Neural progenitor cell (in vitro differentiated cells): ENCODE results near the gene ACOT6. TPM values are rescaled to one million over a fixed set of nuclear protein-coding genes. Genes with fewer than 3 reads are reported as not detected.

Experiments
- DNase-seq: peaks from one replicate; pipeline ENCODE4 v3.0.0-alpha.2; 2016; ENCODE audit warnings: low spot score
- H2AFZ ChIP-seq: fragments of 200-600 bp; sonication (generic); replicated peaks from 2 replicates; pipeline ENCODE4 v1.6.1; 2016; ENCODE audit warnings: antibody characterized with exemption
- H3F3A ChIP-seq: fragments of 200-600 bp; sonication (generic); 2 replicates; pipeline ENCODE4 v1.6.1; 2016; ENCODE audit warnings: antibody characterized with exemption, low read depth
- H3K27ac ChIP-seq: fragments of 200-600 bp; sonication (generic); 2 replicates; pipeline ENCODE4 v1.5.1; 2016; ENCODE audit warnings: mild to moderate bottlenecking
- H3K27me3 ChIP-seq: fragments of 200-600 bp; sonication (generic); 2 replicates; pipeline ENCODE4 v1.6.1; 2016; ENCODE audit warnings: mild to moderate bottlenecking, moderate library complexity
- H3K36me3 ChIP-seq: fragments of 200-600 bp; sonication (generic); 2 replicates; pipeline ENCODE4 v1.5.1; 2016
- H3K4me1 ChIP-seq: fragments of 200-600 bp; sonication (generic); 2 replicates; pipeline ENCODE4 v1.6.1; 2016; ENCODE audit warnings: mixed run types
- H3K4me2 ChIP-seq: fragments of 200-600 bp; sonication (generic); 2 replicates; pipeline ENCODE4 v1.6.1; 2016
- H3K4me3 ChIP-seq: fragments of 200-600 bp; sonication (generic); 2 replicates; pipeline ENCODE4 v1.5.1; 2016
- H3K79me2 ChIP-seq: fragments of 200-600 bp; sonication (generic); 2 replicates; pipeline ENCODE4 v1.6.1; 2016; ENCODE audit warnings: low read depth
- H3K9ac ChIP-seq: fragments of 200-600 bp; sonication (generic); 2 replicates; pipeline ENCODE4 v1.6.1; 2016
- H3K9me3 ChIP-seq: fragments of 200-600 bp; sonication (generic); 2 replicates; pipeline ENCODE4 v1.5.1; 2016; ENCODE audit warnings: low read depth
- H4K20me1 ChIP-seq: fragments of 200-600 bp; sonication (generic); 2 replicates; pipeline ENCODE4 v1.6.1; 2016; ENCODE audit warnings: low read depth
- H3K27ac Mint-ChIP-seq: 3 replicates; pipeline ENCODE4 v1.8.0; 2021; ENCODE audit warnings: mixed read lengths
- H3K27me3 Mint-ChIP-seq: 2 replicates; pipeline ENCODE4 v1.8.0; 2022; ENCODE audit warnings: low read depth, mild to moderate bottlenecking, inconsistent platforms, moderate library complexity, mixed read lengths; ENCODE audit not compliant: insufficient read depth
- H3K36me3 Mint-ChIP-seq: 3 replicates; pipeline ENCODE4 v1.8.0; 2021; ENCODE audit warnings: mixed read lengths
- H3K4me1 Mint-ChIP-seq: 3 replicates; pipeline ENCODE4 v1.8.0; 2021; ENCODE audit warnings: mixed read lengths
- H3K4me3 Mint-ChIP-seq: 3 replicates; pipeline ENCODE4 v1.8.0; 2021; ENCODE audit warnings: mild to moderate bottlenecking, moderate library complexity, mixed read lengths
- H3K9me3 Mint-ChIP-seq: 3 replicates; pipeline ENCODE4 v1.8.0; 2020; ENCODE audit warnings: mixed read lengths
- CTCF ChIP-seq: fragments of 200-600 bp; sonication (generic); IDR thresholded peaks from 2 replicates; pipeline ENCODE4 v1.5.1; 2017; ENCODE audit warnings: antibody characterized with exemption, mild to moderate bottlenecking
- EZH2 ChIP-seq: fragments of 200-600 bp; sonication (generic); IDR thresholded peaks from 2 replicates; pipeline ENCODE4 v1.6.1; 2017; ENCODE audit warnings: antibody characterized with exemption, mild to moderate bottlenecking, moderate library complexity
- EZH2phosphoT487 ChIP-seq: fragments of 200-600 bp; sonication (generic); IDR thresholded peaks from 2 replicates; pipeline ENCODE4 v1.6.1; 2017; ENCODE audit warnings: antibody characterized with exemption
- total RNA-seq: library from RNA; depleted of rRNA; stranded (reverse); fragments of >200 nt; gene quantifications from 2 replicates; pipeline ENCODE4 v1.2.3, GENCODE V29; 2015; ENCODE audit warnings: low replicate concordance

The ACOT6 gene
- total RNA-seq, 1 donor from 2014 or later: not detected

GRCh38 chr14:73637830-73638229, 25.5 kb downstream of the ACOT6 start:
- peaks cover 4% of the 10 kb centered on the region for H3K4me1 Mint-ChIP-seq

DNA sequence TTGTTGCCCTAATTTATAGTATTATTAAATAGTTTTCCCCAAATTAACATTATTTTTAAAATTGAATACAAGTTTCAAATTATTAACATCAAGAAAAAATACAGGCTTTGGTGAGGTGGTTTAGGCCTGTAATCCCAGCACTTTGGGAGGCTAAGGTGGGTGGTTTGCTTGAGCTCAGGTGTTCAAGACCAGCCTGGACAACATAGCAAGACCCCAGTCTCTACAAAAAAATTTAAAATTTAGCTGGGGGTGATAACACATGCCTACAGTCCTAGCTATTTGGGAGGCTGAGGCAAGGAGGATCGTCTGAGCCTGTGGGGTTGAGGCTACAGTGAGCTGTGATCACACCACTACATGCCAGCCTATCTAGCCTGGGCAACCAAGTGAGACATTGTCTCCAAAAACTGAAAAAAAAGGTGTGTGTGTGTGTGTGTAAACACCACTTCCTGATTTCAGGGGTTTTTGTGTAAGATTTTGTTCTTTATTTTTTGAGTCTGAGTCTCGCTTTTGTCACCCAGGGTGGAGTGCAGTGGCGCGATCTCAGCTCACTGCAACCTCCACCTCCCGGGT, 28.6 kb downstream of the ACOT6 start:
- Histone ChIP-seq H3K4me3 (no peak overlapping the region), H3K4me2 (no peak overlapping the region), H3K4me1 (peaks cover 6% of the 10 kb centered on the region), H3K9ac (no peak overlapping the region), H2AFZ (no peak overlapping the region), H3K9me3 (no peaks in the 10 kb centered on the region), H3F3A (peaks cover 14% of the 10 kb centered on the region), H3K27me3 (peaks cover 5% of the 10 kb centered on the region), H3K36me3 (no peaks in the 10 kb centered on the region), H3K79me2 (peaks cover 10% of the 10 kb centered on the region), H4K20me1 (no peaks in the 10 kb centered on the region), H3K27ac (no peak overlapping the region)
- no peak overlapping the region for H3K4me3 Mint-ChIP-seq
- peaks cover 3% of the 10 kb centered on the region for H3K27me3 Mint-ChIP-seq
- no peak overlapping the region for H3K27ac Mint-ChIP-seq
- no peaks in the 10 kb centered on the region for H3K9me3 Mint-ChIP-seq
- H3K4me1 Mint-ChIP-seq: peaks cover 22% of the 10 kb centered on the region
- no peaks in the 10 kb centered on the region for H3K36me3 Mint-ChIP-seq
- TF ChIP-seq EZH2phosphoT487 (no peak), CTCF (no peak), EZH2 (no peak)
- DNase-seq: no peak

More at GRCh38 chr14:73637830-73638229, 25.5 kb downstream of the ACOT6 start:
- Histone ChIP-seq H3K9ac (no peak overlapping the region), H3K79me2 (no peaks in the 10 kb centered on the region), H4K20me1 (no peaks in the 10 kb centered on the region), H3K4me2 (no peak overlapping the region), H2AFZ (no peak overlapping the region), H3K9me3 (no peaks in the 10 kb centered on the region), H3K27ac (no peak overlapping the region), H3K36me3 (no peaks in the 10 kb centered on the region), H3K27me3 (peaks cover 36% of the 10 kb centered on the region), H3K4me1 (peaks cover 4% of the 10 kb centered on the region), H3F3A (peaks cover 16% of the 10 kb centered on the region), H3K4me3 (no peak overlapping the region)
- Mint-ChIP-seq H3K4me3 (no peak overlapping the region), H3K36me3 (no peaks in the 10 kb centered on the region), H3K9me3 (no peaks in the 10 kb centered on the region), H3K27me3 (peaks cover 6% of the 10 kb centered on the region), H3K27ac (no peak overlapping the region)
- TF ChIP-seq CTCF (no peak), EZH2 (no peak), EZH2phosphoT487 (no peak)
- no peak for DNase-seq

- H3F3A ChIP-seq: peaks cover 14% of the 10 kb centered on the region
- no peak within 1 kb of the TSS for H3K9ac ChIP-seq
- H2AFZ ChIP-seq: peak within 1 kb of the TSS; percentile 91
- DNase-seq: peak; percentile 97
- H3K9me3 ChIP-seq: no peaks in the 10 kb centered on the region
- TF ChIP-seq EZH2phosphoT487: no peak
- no peak for TF ChIP-seq CTCF
- peak; percentile 53 for TF ChIP-seq EZH2
- H3K4me1 Mint-ChIP-seq: peaks cover 24% of the 10 kb centered on the region
- H3K36me3 Mint-ChIP-seq: no peaks in the 10 kb centered on the region
- peak within 1 kb of the TSS; percentile 89 for H3K4me2 ChIP-seq
- H3K4me3 ChIP-seq: peak within 1 kb of the TSS; percentile 87
- H3K79me2 ChIP-seq: peaks cover 10% of the 10 kb centered on the region
- peaks cover 5% of the 10 kb centered on the region for H3K27me3 Mint-ChIP-seq
- peak within 1 kb of the TSS; percentile 97 for H3K4me3 Mint-ChIP-seq
- no peaks in the 10 kb centered on the region for H4K20me1 ChIP-seq
- peaks cover 6% of the 10 kb centered on the region for H3K4me1 ChIP-seq
- H3K27ac ChIP-seq: peak within 1 kb of the TSS; percentile 74
- no peaks in the 10 kb centered on the region for H3K36me3 ChIP-seq
- no peaks in the 10 kb centered on the region for H3K27me3 ChIP-seq
- no peaks in the 10 kb centered on the region for H3K9me3 Mint-ChIP-seq
- peak within 1 kb of the TSS; percentile 89 for H3K27ac Mint-ChIP-seq
These were observed 32.4 kb downstream of the ACOT6 start, which contains the start of gene DNAL1 for GRCh38 chr14:73644531-73645247. DNAL1 (plus strand) TSS chr14:73644986; CDS start chr14:73645040, 54 bp downstream.
